ENCODE results near the gene KIRREL3. TPM values are rescaled to one million over a fixed set of nuclear protein-coding genes. Genes with fewer than 3 reads are reported as not detected.

KIRREL3 gene
- total RNA-seq, 2 donors from 2014 or later = 0.28 TPM; not detected in 1

GRCh38 chr11:126793596-126793995 lies 207.0 kb downstream of the KIRREL3 start:
- intact Hi-C loops (cut with DNase I) = no loop called here
- Histone ChIP-seq H3K4me1 (replicated peaks) (no peaks in the 10 kb centered on the region), H3K36me3 (no peaks in the 10 kb centered on the region), H3K27me3 (replicated peaks; ENCODE audit: insufficient read depth) (no peaks in the 10 kb centered on the region), H3K9me3 (no peaks in the 10 kb centered on the region), H3K4me3 (no peak overlapping the region), H3K27ac (no peak overlapping the region)
- TF ChIP-seq POLR2A (IDR thresholded peaks at IDR 0.05) (no peak), CTCF (IDR thresholded peaks at IDR 0.05) (no peak), POLR2AphosphoS5 (IDR thresholded peaks at IDR 0.05) (no peak)
- no peak for DNase-seq (ENCODE audit: low spot score)
- 89% methylated on average over 6 of the region's 6 CpGs for WGBS

- Histone ChIP-seq H3K4me3 (no peak overlapping the region), H3K9me3 (no peaks in the 10 kb centered on the region), H3K27ac (no peak overlapping the region), H3K36me3 (no peaks in the 10 kb centered on the region), H3K4me1 (replicated peaks) (no peaks in the 10 kb centered on the region), H3K27me3 (replicated peaks; ENCODE audit: insufficient read depth) (no peaks in the 10 kb centered on the region)
- DNase-seq (ENCODE audit: low spot score) = no peak
- 57% methylated on average over 7 of the region's 7 CpGs for WGBS
- intact Hi-C loops (cut with DNase I) = no loop called here
- no peak for TF ChIP-seq POLR2AphosphoS5 (IDR thresholded peaks at IDR 0.05)
- TF ChIP-seq CTCF (IDR thresholded peaks at IDR 0.05) = no peak
- no peak for TF ChIP-seq POLR2A (IDR thresholded peaks at IDR 0.05)
Observed at GRCh38 chr11:126791991-126792390, 208.6 kb downstream of the KIRREL3 start.

- intact Hi-C loops (cut with DNase I) = no loop called here
- no peak for DNase-seq (ENCODE audit: low spot score)
- TF ChIP-seq POLR2A (IDR thresholded peaks at IDR 0.05) = no peak
- 90% methylated on average over 3 of the region's 3 CpGs for WGBS
- Histone ChIP-seq H3K4me3 (no peak overlapping the region), H3K27ac (no peak overlapping the region), H3K4me1 (replicated peaks) (no peaks in the 10 kb centered on the region), H3K9me3 (no peaks in the 10 kb centered on the region), H3K36me3 (no peaks in the 10 kb centered on the region), H3K27me3 (replicated peaks; ENCODE audit: insufficient read depth) (no peaks in the 10 kb centered on the region)
Observed at GRCh38 chr11:126791446-126791845, 209.1 kb downstream of the KIRREL3 start.

GRCh38 chr11:126790550-126791081 lies 210.0 kb downstream of the KIRREL3 start:
- 56% methylated on average over 10 of the region's 10 CpGs for WGBS

GRCh38 chr11:126782810-126783209 lies 217.8 kb downstream of the KIRREL3 start:
- WGBS = 70% methylated on average over 2 of the region's 2 CpGs
- no peaks in the 10 kb centered on the region for H3K27me3 ChIP-seq (replicated peaks; ENCODE audit: insufficient read depth)
- H3K4me3 ChIP-seq = no peak overlapping the region
- DNase-seq (ENCODE audit: low spot score) = no peak
- no peaks in the 10 kb centered on the region for H3K9me3 ChIP-seq
- H3K36me3 ChIP-seq = no peaks in the 10 kb centered on the region
- no peak overlapping the region for H3K27ac ChIP-seq
- intact Hi-C loops (cut with DNase I) = no loop called here
- TF ChIP-seq CTCF (IDR thresholded peaks at IDR 0.05) = no peak
- TF ChIP-seq POLR2A (IDR thresholded peaks at IDR 0.05) = no peak
- TF ChIP-seq POLR2AphosphoS5 (IDR thresholded peaks at IDR 0.05) = no peak
- no peaks in the 10 kb centered on the region for H3K4me1 ChIP-seq (replicated peaks)

More at GRCh38 chr11:126790550-126791081, 210.0 kb downstream of the KIRREL3 start:
- intact Hi-C loops (cut with DNase I) = no loop called here
- Histone ChIP-seq H3K4me3 (no peak overlapping the region), H3K9me3 (no peaks in the 10 kb centered on the region), H3K36me3 (no peaks in the 10 kb centered on the region), H3K27me3 (replicated peaks; ENCODE audit: insufficient read depth) (no peaks in the 10 kb centered on the region), H3K4me1 (replicated peaks) (no peaks in the 10 kb centered on the region), H3K27ac (no peak overlapping the region)
- TF ChIP-seq POLR2A (IDR thresholded peaks at IDR 0.05) = no peak
- TF ChIP-seq CTCF (IDR thresholded peaks at IDR 0.05) = no peak
- TF ChIP-seq POLR2AphosphoS5 (IDR thresholded peaks at IDR 0.05) = no peak
- no peak for DNase-seq (ENCODE audit: low spot score)

All from prostate gland (tissue), 2 donors.